GM18858 (cell line): ENCODE results near the gene PEBP1.
"Not testable (repeated sequence)": the region's sequence is repeated elsewhere in the genome, so short reads cannot be mapped to it uniquely, and the experiment has no call there.

Source experiments
- ATAC-seq: cut with Tn5 transposase; IDR thresholded peaks from one replicate; pipeline ENCODE4 v1.9.1; 2021; ENCODE audit not compliant: unreplicated experiment

Gene PEBP1

DNA sequence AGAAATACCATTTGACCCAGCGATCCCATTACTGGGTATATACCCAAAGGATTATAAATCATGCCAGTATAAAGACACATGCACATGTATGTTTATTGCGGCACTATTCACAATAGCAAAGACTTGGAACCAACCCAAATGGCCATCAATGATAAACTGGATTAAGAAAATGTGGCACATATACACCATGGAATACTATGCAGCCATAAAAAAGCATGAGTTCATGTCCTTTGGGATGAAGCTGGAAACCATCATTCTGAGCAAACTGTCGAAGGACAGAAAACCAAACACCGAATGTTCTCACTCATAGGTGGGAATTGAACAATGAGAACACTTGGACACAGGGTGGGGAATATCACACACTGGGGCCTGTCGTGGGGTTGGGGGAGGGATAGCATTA lies 6.5 kb upstream of the PEBP1 start:
- ATAC-seq: not testable (repeated sequence)

DNA sequence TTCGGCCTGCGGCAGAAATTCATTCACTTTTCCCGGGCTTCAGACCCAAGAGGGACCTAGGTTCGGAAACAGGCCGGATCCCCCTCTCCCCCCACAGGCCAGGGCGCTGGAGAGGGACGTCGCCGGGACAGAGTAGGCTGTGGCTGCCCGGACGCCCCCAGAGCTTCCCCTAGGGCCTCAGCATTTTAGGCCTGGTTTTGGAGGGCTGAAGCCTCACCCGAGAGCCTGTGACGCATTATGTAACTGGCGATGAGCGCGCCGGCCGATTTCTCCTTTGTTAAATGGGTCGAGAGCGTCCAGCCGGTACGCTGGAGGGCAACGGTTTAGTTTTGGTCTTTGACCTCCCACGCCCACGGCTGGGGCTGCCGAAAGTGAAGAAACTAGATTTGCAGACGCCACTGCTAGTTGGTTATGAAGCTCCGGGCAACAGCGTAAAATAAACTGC lies 657 bp downstream of the PEBP1 start:
- ATAC-seq: peak; percentile 19

DNA sequence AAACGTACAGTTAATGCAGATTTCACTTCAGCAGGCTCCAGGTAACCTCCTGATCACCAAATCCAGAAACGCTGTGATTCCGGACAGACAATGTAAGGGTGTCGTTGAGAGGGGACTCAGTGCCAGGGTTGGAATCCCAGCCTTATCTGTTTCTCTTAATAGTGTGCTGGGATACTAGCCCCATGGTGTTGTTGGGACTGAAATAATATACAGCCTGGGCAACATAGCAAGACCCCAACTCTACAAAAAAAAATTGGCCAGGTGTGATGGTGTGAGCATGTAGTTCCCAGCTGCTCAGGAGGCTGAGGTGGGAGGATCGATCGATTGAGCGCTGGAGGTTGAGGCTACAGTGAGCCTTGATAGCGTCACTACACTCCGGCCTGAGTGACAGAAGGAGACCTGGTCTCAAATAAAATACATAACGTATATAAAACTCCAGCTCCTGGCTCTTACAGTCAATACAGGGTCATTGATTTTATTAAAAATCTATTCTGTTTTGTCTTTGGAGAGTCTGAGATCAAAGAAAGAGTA lies 1.3 kb downstream of the PEBP1 start:
- ATAC-seq: no peak

GRCh38 chr12:118140825-118141224 lies 4.9 kb downstream of the PEBP1 start:
- ATAC-seq: no peak

DNA sequence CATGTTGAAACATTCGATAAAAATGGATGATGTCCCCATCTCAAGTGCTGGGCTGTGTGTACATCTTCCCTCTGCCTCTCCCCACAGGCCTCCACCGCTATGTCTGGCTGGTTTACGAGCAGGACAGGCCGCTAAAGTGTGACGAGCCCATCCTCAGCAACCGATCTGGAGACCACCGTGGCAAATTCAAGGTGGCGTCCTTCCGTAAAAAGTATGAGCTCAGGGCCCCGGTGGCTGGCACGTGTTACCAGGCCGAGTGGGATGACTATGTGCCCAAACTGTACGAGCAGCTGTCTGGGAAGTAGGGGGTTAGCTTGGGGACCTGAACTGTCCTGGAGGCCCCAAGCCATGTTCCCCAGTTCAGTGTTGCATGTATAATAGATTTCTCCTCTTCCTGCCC lies 8.6 kb downstream of the PEBP1 start:
- no peak for ATAC-seq

DNA sequence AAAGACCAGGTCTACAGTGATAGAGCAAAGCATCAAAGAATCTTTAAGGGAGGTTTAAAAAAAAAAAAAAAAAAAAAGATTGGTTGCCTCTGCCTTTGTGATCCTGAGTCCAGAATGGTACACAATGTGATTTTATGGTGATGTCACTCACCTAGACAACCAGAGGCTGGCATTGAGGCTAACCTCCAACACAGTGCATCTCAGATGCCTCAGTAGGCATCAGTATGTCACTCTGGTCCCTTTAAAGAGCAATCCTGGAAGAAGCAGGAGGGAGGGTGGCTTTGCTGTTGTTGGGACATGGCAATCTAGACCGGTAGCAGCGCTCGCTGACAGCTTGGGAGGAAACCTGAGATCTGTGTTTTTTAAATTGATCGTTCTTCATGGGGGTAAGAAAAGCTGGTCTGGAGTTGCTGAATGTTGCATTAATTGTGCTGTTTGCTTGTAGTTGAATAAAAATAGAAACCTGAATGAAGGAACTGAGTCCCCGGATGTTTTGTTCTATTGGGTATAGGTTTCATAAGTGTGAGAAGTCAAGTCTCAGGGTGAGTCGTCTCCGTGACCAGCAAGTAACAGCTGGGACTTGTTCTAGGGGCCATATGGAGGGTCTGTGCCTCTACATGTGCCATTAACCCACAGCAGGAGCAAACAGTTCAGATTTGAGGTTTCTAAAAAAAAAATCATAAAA lies 9.3 kb downstream of the PEBP1 start:
- ATAC-seq: no peak

- ATAC-seq: no peak
Measured at GRCh38 chr12:118145798-118146156, 9.9 kb downstream of the PEBP1 start.

GRCh38 chr12:118148287-118148686 lies 12.4 kb downstream of the PEBP1 start:
- no peak for ATAC-seq

- no peak for ATAC-seq
Measured at GRCh38 chr12:118150625-118151024, 14.7 kb downstream of the PEBP1 start.

DNA sequence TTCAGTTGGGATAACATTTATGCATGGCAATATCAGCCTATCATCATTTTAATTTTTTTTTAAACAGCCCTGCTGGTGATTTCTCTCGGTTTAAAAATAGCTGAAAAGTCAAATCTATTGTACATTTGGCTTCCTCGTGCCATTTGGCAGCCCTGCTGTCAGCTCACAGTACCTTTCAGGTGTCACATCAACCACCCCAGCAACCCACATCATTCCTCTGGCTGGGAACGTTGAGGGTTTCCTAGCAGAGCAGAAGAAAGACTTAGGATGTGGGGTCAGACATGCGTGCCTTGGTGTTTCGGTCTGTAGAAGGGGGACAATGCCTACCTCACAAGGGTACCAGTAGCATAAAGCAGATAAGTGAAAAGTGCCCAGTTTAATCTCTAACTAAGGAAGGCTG lies 15.8 kb downstream of the PEBP1 start:
- no peak for ATAC-seq

DNA sequence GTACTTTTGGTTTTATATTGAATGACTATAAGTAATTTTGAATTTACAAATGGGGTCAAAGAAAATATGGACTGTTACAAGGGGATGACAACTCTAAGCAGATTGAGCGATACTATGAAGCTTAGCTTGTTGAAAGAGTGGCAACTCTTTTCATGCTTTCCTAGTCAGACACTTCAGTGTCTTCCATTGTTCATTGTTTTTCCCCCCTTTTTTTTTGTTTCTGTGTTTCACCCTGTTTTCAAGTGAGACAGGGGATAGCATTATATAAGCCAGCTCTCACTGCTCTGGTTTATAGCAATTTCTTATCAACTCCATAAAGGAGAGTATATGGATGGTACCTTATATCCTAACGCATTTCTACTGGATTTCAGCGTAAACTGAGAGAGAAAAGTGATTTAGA lies 24.6 kb downstream of the PEBP1 start:
- no peak for ATAC-seq

GRCh38 chr12:118164798-118165486 lies 29.0 kb downstream of the PEBP1 start:
- no peak for ATAC-seq

GRCh38 chr12:118166946-118167345 lies 31.0 kb downstream of the PEBP1 start:
- ATAC-seq: peak; percentile 99

DNA sequence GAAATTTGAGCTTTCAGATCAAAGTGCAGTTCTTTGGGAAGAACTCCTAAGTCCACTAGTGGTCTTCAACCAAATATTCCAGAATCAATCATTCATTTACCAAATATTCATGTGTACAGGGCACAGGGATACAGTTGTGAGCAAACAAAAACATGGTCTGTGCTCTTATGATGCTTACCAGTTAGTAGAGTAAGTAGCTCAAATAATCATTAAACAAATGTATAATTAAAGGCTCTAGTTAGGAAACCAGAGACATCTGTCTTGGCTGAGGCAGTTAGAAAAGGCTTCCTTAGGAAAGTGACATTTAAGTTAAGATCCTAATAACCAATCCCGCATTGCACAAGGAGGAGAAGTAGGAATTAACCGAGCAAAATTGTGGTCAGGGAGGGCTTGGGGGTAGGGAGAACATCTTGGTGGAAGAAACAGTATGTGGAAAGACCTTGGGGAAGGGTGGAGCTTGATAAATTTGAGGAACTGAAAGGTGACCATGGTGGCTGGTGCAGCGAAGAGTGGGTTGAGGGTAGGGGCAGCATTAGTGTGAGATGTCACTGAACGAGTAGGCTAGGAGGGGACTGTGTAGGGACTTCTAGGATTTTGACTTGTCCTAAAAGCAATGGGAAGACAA lies 40.0 kb downstream of the PEBP1 start:
- ATAC-seq: peak; percentile 66

DNA sequence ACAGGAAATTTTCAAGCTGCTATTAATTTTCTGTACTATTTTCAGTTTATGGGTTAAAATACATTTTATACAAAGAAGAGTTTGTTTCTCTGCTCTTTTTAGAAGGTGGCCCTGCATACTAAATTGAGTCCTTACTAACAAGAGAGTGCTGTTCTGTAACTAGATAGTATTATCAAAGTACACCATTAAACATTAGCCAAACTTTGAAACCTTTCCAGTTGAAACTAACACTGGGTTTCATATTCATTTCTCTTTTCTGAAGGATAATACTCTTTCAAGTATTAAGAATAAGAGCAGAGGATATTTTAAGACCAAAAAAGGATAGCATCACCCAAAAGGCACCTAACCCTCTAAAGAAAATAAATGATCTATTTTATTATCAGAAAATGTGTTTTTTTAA lies 47.2 kb downstream of the PEBP1 start:
- no peak for ATAC-seq

GRCh38 chr12:118183711-118184110 lies 47.8 kb downstream of the PEBP1 start:
- ATAC-seq: no peak

DNA sequence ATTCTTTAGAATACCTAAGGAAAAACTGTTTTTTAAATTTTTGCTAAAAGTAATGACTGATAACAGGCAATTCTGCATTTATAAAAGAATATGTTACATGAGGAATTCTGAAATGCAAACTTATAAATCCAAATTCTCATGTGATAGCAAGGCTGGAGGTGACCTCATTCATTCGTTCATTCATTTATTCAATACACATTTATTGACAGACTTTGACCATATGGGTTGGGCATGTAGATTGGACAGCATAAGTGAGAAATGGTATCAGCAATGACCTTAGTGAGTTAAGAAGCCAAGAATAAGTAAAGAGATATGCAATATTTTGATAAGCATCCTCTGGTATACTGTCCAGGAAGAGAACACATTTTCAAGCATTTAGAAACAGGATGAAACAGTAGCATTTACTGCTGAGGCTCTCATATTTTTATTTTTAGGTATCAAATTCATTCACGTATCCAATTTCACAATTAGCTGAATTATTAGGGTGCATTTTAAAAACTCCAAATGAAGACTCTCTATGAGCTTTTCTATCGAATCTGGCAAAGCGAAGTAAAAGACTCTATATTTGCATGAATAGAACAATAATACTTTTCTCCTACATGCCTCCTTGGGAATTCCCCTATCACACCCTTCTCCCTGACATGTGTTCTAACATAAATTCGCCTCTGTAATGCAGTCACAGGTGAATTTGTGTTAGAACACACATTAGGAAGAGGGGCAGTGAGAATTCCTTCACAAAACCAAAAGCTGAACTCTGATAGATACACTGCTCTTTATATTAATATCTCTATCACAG lies 49.9 kb downstream of the PEBP1 start:
- no peak for ATAC-seq

DNA sequence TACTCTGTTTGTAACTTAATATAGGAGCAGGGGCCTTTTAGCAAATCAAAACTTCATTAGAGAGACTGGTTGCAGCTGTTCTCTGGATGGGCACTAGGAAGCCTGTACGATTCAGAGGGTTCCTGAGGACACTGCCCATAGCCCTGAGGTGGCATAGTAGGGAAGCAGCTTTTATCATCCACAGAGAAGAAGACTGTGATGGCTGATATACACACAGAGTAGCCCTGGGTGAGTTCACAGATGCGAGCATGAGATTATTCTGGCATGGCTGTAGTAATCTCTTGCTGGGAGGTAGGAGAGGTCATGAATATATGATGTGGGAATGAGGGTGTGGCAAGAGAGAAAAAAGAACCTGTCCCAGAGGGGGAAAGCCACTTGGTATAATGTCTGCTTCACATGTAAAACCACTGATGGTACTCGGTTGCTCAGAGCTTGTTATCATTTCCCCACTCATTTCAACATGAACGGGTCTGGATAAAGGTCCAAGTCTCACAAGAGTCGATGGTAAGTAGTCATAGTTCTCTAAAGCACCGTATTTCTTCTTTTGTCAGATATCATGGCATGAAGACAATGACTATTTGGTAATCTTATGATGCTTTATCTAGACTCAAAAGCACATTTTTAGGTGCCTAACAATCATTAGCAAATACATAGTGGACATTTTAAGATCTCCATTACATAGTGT lies 52.0 kb downstream of the PEBP1 start:
- no peak for ATAC-seq

DNA sequence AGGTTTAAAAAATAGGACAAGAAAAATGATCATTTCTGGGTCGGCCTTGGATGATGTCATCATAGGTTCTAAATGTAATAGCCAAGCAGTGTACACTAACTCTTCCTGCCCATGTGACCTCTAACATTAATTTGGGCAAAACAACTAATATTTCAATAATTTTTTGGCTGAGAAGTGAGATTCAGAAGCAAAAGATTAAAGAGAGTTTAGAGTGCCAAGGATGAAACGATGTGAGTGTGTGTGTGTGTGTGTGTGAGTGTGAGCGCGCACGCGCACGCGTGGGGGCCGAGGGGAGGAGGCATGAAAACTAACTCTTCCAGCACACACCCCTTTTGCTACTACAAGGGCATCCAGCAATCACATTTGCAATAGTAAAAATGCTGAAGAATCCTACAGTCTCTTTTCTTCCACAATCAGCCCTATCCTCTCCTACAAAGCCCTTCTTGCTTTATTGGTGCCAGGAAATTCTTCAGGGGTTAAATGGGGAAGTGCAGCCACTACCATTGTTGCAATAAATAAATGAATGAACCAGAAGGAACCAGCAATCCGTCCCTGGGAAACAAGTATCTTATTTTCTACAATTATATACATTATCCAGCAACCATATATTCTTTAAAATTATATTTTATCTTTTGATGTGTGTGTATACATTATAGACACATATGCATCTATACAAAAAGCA lies 52.9 kb downstream of the PEBP1 start:
- ATAC-seq: no peak

DNA sequence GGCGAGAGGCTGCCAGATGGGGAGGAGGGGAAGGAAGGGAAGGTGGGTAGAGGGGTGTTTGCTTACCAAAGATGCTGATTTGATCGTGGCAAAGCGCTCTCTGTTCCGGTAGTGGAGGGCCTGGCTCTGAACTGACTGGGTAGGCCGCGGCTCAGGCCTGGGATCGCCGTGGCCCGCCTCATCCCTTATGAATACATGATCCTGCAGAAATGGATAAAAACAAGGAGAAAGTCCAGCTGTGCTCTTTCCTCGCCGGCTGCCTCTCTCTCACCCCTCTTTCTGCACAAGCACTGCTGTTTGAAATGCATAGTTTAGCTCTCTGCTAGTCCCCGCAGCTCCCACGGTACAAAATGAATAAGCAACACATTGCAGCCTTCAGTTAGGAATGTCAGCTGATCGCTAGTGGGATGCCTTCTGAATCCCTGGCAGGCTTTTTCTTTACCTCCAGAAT lies 53.8 kb downstream of the PEBP1 start:
- no peak for ATAC-seq
